Thyroid gland (tissue), 4 donors: ENCODE data around the gene VSX2. TPM values are rescaled to one million over a fixed set of nuclear protein-coding genes. Genes with fewer than 3 reads are reported as not detected.

Experiments used
- DNase-seq, 2 donors: peaks; one replicate each; pipeline ENCODE4 v3.0.0-alpha.2; 2019
- H3K27ac ChIP-seq, 3 donors: fragments of 200-600 bp; sonication (generic); 1 replicate in 2 of 3; 2 replicates in 1 of 3; pipeline ENCODE4 v1.5.1; 2016 to 2019; ENCODE audit warnings: mild to moderate bottlenecking in 1 of 3, moderate library complexity in 1 of 3
- H3K27me3 ChIP-seq: fragments of 200-600 bp; sonication (generic); one replicate; pipeline ENCODE4 v1.5.1; 2019
- H3K36me3 ChIP-seq, 2 donors: fragments of 200-600 bp; sonication (generic); one replicate each; pipeline ENCODE4 v1.5.1; 2016 to 2019
- H3K4me1 ChIP-seq, 2 donors: fragments of 200-600 bp; sonication (generic); one replicate each; pipeline ENCODE4 v1.5.1; 2017 to 2019
- H3K4me3 ChIP-seq, 3 donors: fragments of 200-600 bp; sonication (generic); replicated peaks in 1 of 3; 1 replicate in 2 of 3; 2 replicates in 1 of 3; pipeline ENCODE4 v1.5.1; 2016; ENCODE audit warnings: mild to moderate bottlenecking in 1 of 3
- H3K9me3 ChIP-seq: fragments of 200-600 bp; sonication (generic); one replicate; pipeline ENCODE4 v1.5.1; 2017
- POLR2A ChIP-seq, 2 donors: fragments of 450-650 bp; IDR thresholded peaks; one replicate each; pipeline ENCODE4 v1.6.1; 2017; ENCODE audit warnings: antibody characterized with exemption in 2 of 2, mild to moderate bottlenecking in 2 of 2, moderate library complexity in 1 of 2
- WGBS, 2 donors: methylation state at CpG; one replicate each; pipeline ENCODE4 v1.1.5; 2017; 5-methylcytosine and 5-hydroxymethylcytosine counted together
- intact Hi-C: fragments of 100-400 bp; cut with DNase I; formaldehyde crosslinking; loops from one replicate; pipeline ENCODE4 v1.15.1; 2023
- total RNA-seq, 4 donors: library from RNA; depleted of rRNA; stranded (reverse); fragments of >200 nt; gene quantifications; one replicate each; pipeline ENCODE4 v1.2.3, GENCODE V29; 2016
- TF ChIP-seq, protein P1 (sequence below), 6 experiments: fragments of 200-600 bp in 3 of 6; fragments of 450-650 bp in 3 of 6; sonication (generic) in 3 of 6; IDR thresholded peaks; one replicate each; pipeline ENCODE4 v1.5.1; 2016 to 2019; ENCODE audit warnings: antibody characterized with exemption in 6 of 6, mild to moderate bottlenecking in 2 of 6, inconsistent platforms in 1 of 6, moderate library complexity in 1 of 6

Gene VSX2
- total RNA-seq, 4 donors from 2014 or later, result not detected

DNA sequence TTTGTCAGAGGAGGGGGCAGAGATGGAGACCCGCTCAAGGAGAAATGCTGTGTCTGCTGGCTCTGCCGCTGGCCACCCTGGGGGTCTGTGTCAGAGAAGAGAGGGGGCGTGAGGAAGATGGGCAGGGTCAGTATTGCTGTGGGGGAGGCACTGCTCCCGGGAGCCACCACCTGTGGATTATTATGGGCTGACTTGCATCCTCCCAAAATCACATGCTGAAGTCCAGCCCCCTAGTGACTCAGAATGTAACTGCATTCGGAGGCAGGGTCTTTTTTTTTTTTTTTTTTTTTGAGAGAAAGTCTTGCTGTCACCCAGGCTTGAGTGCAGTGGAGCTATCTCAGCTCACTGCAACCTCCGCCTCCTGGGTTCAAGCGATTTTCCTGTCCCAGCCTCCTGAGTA is 51.2 kb downstream of the VSX2 start:
- peaks cover 53 to 63% of the 10 kb centered on the region in 2 donors for H3K36me3 ChIP-seq

GRCh38 chr14:74292061-74292460 is 52.8 kb downstream of the VSX2 start:
- no peak for DNase-seq
- TF ChIP-seq POLR2A (IDR thresholded peaks at IDR 0.05), result no peak
- TF ChIP-seq, protein P1, sequence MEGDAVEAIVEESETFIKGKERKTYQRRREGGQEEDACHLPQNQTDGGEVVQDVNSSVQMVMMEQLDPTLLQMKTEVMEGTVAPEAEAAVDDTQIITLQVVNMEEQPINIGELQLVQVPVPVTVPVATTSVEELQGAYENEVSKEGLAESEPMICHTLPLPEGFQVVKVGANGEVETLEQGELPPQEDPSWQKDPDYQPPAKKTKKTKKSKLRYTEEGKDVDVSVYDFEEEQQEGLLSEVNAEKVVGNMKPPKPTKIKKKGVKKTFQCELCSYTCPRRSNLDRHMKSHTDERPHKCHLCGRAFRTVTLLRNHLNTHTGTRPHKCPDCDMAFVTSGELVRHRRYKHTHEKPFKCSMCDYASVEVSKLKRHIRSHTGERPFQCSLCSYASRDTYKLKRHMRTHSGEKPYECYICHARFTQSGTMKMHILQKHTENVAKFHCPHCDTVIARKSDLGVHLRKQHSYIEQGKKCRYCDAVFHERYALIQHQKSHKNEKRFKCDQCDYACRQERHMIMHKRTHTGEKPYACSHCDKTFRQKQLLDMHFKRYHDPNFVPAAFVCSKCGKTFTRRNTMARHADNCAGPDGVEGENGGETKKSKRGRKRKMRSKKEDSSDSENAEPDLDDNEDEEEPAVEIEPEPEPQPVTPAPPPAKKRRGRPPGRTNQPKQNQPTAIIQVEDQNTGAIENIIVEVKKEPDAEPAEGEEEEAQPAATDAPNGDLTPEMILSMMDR (IDR thresholded peaks at IDR 0.05), result no peak
- H3K27me3 ChIP-seq, result no peaks in the 10 kb centered on the region
- no peaks in the 10 kb centered on the region for H3K9me3 ChIP-seq
- H3K4me1 ChIP-seq, result no peaks in the 10 kb centered on the region
- 89 to 91% methylated on average over 11 of the region's 11 CpGs for WGBS, 2 donors
- H3K4me3 ChIP-seq, result no peak overlapping the region
- intact Hi-C loops, result no loop called here
- H3K36me3 ChIP-seq, result peaks cover 49 to 60% of the 10 kb centered on the region in 2 donors
- H3K27ac ChIP-seq, result no peak overlapping the region

More for the DNA sequence above, 51.2 kb downstream of the VSX2 start:
- WGBS, 2 donors, result 75 to 82% methylated on average over 7 of the region's 7 CpGs
- intact Hi-C loops, result no loop called here
- no peak overlapping the region for H3K27ac ChIP-seq
- no peak for DNase-seq
- TF ChIP-seq POLR2A (IDR thresholded peaks at IDR 0.05), result no peak
- TF ChIP-seq, protein P1 (IDR thresholded peaks at IDR 0.05), result peak in 1 of 6 experiments; percentile 31
- no peaks in the 10 kb centered on the region for H3K27me3 ChIP-seq
- H3K4me3 ChIP-seq, result no peak overlapping the region
- no peaks in the 10 kb centered on the region for H3K4me1 ChIP-seq
- H3K9me3 ChIP-seq, result no peaks in the 10 kb centered on the region

GRCh38 chr14:74293606-74294005 is 54.4 kb downstream of the VSX2 start:
- no peak for TF ChIP-seq POLR2A (IDR thresholded peaks at IDR 0.05)
- TF ChIP-seq, protein P1 (IDR thresholded peaks at IDR 0.05), result no peak
- intact Hi-C loops, result no loop called here
- H3K4me3 ChIP-seq, result no peak overlapping the region
- H3K36me3 ChIP-seq, result peaks cover 33 to 65% of the 10 kb centered on the region in 2 donors
- H3K27ac ChIP-seq, result no peak overlapping the region
- no peaks in the 10 kb centered on the region for H3K27me3 ChIP-seq
- H3K9me3 ChIP-seq, result no peaks in the 10 kb centered on the region
- 91 to 94% methylated on average over 2 of the region's 2 CpGs for WGBS, 2 donors
- no peaks in the 10 kb centered on the region for H3K4me1 ChIP-seq
- DNase-seq, result no peak

- intact Hi-C loops, result no loop called here
- H3K9me3 ChIP-seq, result no peaks in the 10 kb centered on the region
- 89 to 90% methylated on average over 9 of the region's 9 CpGs for WGBS, 2 donors
- TF ChIP-seq, protein P1 (IDR thresholded peaks at IDR 0.05), result no peak
- no peak for TF ChIP-seq POLR2A (IDR thresholded peaks at IDR 0.05)
- peaks cover 30 to 62% of the 10 kb centered on the region in 2 donors for H3K36me3 ChIP-seq
- no peak for DNase-seq
- H3K4me1 ChIP-seq, result peaks cover 0 to 3% of the 10 kb centered on the region in 2 donors
- H3K4me3 ChIP-seq, result no peak overlapping the region
- no peaks in the 10 kb centered on the region for H3K27me3 ChIP-seq
- no peak overlapping the region for H3K27ac ChIP-seq
These were observed 56.8 kb downstream of the VSX2 start for GRCh38 chr14:74296037-74296467.

DNA sequence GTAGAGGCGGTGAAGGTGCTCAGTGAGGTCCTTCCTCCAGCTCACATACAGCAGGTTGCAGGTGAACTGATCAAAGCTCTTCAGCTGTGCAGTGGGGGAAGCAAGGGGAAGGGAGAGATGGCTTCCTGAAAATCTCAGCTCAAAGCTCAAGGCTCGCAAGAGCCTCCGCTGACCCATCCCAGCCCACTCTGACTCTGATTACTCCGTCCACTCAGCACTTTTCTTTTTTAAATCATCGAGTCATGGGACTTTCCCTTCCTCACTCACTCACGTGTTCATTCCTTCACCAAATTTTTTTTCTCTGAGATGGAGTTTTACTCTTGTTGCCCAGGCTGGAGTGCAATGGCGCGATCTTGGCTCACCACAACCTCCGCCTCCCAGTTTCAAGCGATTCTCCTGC is 58.7 kb downstream of the VSX2 start:
- Histone ChIP-seq H3K4me3 (no peak overlapping the region), H3K4me1 (peaks cover 0 to 8% of the 10 kb centered on the region in 2 donors), H3K27me3 (no peaks in the 10 kb centered on the region), H3K27ac (no peak overlapping the region), H3K9me3 (no peaks in the 10 kb centered on the region), H3K36me3 (peaks cover 16 to 46% of the 10 kb centered on the region in 2 donors)
- no peak for DNase-seq
- WGBS, 2 donors, result 91 to 95% methylated on average over 10 of the region's 10 CpGs
- intact Hi-C loops, result no loop called here
- TF ChIP-seq, protein P1 (IDR thresholded peaks at IDR 0.05), result no peak
- TF ChIP-seq POLR2A (IDR thresholded peaks at IDR 0.05), result no peak
